HT-29 (cell line): ENCODE measurements around the gene FOXC1. TPM values are rescaled to one million over a fixed set of nuclear protein-coding genes. Genes with fewer than 3 reads are reported as not detected.

Source experiments
- DNase-seq: peaks from one replicate; pipeline ENCODE4 v3.0.0-alpha.2; 2015; ENCODE audit warnings: low spot score
- total RNA-seq: library from RNA; depleted of rRNA; stranded (reverse); fragments of >200 nt; shearing (Covaris generic); gene quantifications from 2 replicates; pipeline ENCODE4 v1.2.3, GENCODE V29; 2014

FOXC1 gene
- total RNA-seq, 1 experiment from 2014 or later = 13.9 TPM

GRCh38 chr6:1612299-1612973 is 2.7 kb downstream of the FOXC1 start:
- DNase-seq = peak; percentile 56

- peak; percentile 65 for DNase-seq
Observed at GRCh38 chr6:1612974-1613306, 3.2 kb downstream of the FOXC1 start.

GRCh38 chr6:1613346-1613687 is 3.6 kb downstream of the FOXC1 start:
- peak; percentile 45 for DNase-seq

- DNase-seq = peak; percentile 55
Observed at GRCh38 chr6:1613688-1614447, 4.2 kb downstream of the FOXC1 start.

- DNase-seq = no peak
Observed at GRCh38 chr6:1614448-1615150, 4.9 kb downstream of the FOXC1 start.

- no peak for DNase-seq
Observed at GRCh38 chr6:1615151-1615852, 5.6 kb downstream of the FOXC1 start.

GRCh38 chr6:1615853-1616420 is 6.2 kb downstream of the FOXC1 start:
- DNase-seq = no peak

- no peak for DNase-seq
Observed at GRCh38 chr6:1616701-1617463, 7.2 kb downstream of the FOXC1 start.

- no peak for DNase-seq
Observed at GRCh38 chr6:1617466-1618310, 8.0 kb downstream of the FOXC1 start.

- no peak for DNase-seq
Observed at GRCh38 chr6:1618311-1619097, 8.8 kb downstream of the FOXC1 start.

- no peak for DNase-seq
Observed at GRCh38 chr6:1619098-1619672, 9.5 kb downstream of the FOXC1 start.

- DNase-seq = no peak
Observed at GRCh38 chr6:1619673-1620503, 10.2 kb downstream of the FOXC1 start.

- DNase-seq = no peak
Observed at GRCh38 chr6:1620504-1621069, 10.9 kb downstream of the FOXC1 start.

- DNase-seq = no peak
Observed at GRCh38 chr6:1621070-1621701, 11.5 kb downstream of the FOXC1 start.

- no peak for DNase-seq
Observed at GRCh38 chr6:1622220-1622850, 12.6 kb downstream of the FOXC1 start.

- DNase-seq = no peak
Observed at GRCh38 chr6:1622851-1623768, 13.4 kb downstream of the FOXC1 start.
